Measurements from ENCODE around the gene DGKQ.
"Not testable (repeated sequence)": the region's sequence is repeated elsewhere in the genome, so short reads cannot be mapped to it uniquely, and the experiment has no call there.

DGKQ gene

DNA sequence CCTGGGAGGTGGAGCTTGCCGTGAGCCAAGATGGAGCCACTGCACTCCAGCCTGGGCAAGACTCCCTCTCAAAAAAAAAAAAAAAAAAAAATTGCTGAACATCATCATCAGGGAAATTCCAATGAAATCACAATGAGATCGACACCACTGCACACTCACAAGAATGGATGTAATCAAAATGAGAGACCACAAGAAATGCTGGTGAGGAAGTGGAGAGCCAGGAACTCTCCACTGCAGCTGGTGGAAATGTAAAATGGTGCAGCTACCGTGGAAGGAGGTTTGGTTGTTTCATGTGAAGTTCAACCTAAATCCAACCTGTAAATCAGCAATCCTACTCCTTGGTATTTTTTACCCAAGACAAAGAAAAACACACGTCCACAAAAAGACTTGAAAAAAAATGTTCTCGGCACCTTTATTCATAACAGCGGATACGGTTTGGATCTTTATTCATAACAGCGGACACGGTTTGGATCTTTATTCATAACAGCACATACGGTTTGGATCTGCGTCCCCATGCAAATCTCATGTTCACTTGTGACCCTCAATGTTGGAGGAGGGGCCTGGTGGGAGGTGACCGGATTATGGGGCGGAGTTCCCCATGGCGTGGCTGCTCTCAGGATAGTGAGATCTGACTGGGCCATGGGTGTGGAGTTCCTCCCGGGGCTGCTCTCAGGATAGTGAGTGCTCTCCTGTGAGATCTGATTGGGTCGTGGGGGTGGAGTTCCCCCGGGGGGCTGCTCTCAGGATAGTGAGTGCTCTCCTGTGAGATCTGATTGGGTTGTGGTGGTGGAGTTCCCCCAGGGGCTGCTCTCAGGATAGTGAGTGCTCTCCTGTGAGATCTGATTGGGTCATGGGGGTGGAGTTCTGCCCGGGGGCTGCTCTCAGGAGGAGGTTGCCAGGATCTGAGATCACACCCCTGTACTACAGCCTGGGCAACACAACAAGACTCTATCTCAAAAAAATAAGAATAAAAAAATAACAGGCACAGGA is 49.0 kb downstream of the DGKQ start:
- TF ChIP-seq, protein P1, sequence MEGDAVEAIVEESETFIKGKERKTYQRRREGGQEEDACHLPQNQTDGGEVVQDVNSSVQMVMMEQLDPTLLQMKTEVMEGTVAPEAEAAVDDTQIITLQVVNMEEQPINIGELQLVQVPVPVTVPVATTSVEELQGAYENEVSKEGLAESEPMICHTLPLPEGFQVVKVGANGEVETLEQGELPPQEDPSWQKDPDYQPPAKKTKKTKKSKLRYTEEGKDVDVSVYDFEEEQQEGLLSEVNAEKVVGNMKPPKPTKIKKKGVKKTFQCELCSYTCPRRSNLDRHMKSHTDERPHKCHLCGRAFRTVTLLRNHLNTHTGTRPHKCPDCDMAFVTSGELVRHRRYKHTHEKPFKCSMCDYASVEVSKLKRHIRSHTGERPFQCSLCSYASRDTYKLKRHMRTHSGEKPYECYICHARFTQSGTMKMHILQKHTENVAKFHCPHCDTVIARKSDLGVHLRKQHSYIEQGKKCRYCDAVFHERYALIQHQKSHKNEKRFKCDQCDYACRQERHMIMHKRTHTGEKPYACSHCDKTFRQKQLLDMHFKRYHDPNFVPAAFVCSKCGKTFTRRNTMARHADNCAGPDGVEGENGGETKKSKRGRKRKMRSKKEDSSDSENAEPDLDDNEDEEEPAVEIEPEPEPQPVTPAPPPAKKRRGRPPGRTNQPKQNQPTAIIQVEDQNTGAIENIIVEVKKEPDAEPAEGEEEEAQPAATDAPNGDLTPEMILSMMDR (IDR thresholded peaks at IDR 0.05; ENCODE audit: insufficient read depth, low read depth, low read length, missing control alignments) = no peak
- peak; percentile 85 for DNase-seq (ENCODE audit: low read depth)
- no peak overlapping the region for H3K4me3 ChIP-seq (ENCODE audit: low read depth, low read length)

DNA sequence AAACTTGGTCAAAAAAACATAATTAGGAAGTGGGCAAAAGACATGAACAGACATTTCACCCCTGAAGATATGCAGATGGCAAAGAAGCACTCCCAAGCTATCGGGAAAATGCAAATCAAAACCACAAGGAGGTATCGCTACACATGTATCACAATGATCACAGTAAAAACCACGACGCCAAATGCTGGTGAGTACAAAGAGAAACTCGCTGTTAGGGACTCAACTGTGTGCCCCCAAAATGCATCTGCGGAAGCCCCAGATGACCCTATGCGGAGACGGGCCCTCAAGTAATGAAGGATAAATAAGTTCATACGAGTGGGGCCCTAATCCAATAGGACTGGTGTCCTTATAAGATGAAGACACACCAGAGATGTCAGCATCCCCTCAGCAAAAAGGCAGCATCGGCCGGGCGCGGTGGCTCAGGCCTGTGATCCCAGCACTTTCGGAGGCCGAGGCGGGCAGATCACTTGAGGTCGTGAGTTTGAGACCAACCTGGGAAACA is 51.5 kb downstream of the DGKQ start:
- peak overlapping the region; percentile 39 for H3K4me3 ChIP-seq (ENCODE audit: low read depth, low read length)
- DNase-seq (ENCODE audit: low read depth) = peak; percentile 93
- TF ChIP-seq, protein P1 (IDR thresholded peaks at IDR 0.05; ENCODE audit: insufficient read depth, low read depth, low read length, missing control alignments) = no peak

DNA sequence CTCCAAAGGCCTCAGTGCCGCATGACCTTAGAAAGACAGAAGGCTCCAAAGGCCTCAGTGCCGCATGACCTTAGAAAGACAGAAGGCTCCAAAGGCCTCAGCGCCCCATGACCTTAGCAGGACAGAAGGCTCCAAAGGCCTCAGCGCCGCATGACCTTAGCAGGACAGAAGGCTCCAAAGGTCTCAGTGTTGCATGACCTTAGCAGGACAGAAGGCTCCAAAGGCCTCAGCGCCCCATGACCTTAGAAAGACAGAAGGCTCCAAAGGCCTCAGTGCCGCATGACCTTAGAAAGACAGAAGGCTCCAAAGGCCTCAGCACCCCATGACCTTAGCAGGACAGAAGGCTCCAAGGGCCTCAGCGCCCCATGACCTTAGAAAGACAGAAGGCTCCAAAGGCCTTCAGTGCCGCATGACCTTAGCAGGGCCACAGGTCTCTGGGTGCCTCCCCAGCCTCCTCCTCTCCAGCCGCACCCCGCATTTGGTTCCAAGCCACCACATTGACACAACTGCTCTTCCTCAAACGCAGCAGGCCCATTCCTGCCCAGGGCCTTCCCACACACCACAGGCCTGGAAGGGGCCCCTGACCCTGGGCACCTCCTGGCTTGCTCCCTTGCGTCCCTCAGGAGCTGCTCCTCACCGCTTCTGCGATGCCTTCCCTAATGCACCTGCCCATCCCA is 54.2 kb downstream of the DGKQ start:
- DNase-seq (ENCODE audit: low read depth); H3K4me3 ChIP-seq (ENCODE audit: low read depth, low read length): not testable (repeated sequence)

DNA sequence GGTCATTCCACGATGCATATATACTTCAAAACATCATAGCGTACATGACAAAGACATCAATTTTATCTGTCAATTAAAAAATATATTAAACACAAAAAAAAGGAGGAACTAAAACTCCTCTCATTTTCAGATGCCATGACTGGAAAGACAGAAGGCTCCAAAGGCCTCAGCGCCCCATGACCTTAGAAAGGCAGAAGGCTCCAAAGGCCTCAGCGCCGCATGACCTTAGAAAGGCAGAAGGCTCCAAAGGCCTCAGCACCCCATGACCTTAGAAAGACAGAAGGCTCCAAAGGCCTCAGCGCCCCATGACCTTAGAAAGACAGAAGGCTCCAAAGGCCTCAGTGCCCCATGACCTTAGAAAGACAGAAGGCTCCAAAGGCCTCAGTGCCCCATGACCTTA is 54.8 kb downstream of the DGKQ start:
- not testable (repeated sequence) for DNase-seq (ENCODE audit: low read depth); H3K4me3 ChIP-seq (ENCODE audit: low read depth, low read length)

DNA sequence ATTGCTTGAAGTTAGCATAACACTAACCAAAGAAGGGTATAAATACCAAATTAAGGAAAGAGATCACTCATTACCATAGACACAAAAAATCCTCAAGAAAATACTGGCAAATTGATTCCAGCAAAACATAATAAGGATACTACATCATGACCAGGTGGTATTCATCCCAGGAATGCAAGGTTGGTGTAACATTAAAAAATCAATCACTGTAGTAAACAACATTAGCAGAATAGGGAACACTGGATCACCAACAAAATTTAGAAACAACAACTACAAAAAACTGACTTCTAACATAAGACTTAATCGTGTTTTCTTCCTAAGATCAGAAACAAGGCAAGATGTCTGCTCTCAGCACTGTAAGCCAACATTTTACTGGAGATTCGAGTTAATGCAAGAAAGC is 55.4 kb downstream of the DGKQ start:
- no peak overlapping the region for H3K4me3 ChIP-seq (ENCODE audit: low read depth, low read length)
- no peak for DNase-seq (ENCODE audit: low read depth)
- TF ChIP-seq, protein P1 (IDR thresholded peaks at IDR 0.05; ENCODE audit: insufficient read depth, low read depth, low read length, missing control alignments) = no peak

DNA sequence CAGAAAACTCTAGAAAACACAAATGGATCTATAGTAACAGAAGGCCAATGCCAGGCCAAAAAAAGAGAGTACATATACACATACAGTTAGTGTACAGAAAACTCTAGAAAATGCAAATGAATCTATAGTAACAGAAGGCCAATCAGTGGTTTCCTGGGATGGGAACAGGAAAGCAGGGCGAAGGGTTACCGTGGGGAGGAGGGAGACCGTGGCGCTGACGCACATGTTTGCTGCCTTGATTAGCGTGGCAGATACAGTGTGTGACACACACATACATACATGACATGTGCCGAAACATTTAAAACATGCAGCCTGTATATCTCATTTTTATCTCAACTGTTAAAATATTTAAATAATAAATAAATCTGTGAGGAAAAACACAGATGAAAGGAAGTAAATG is 55.9 kb downstream of the DGKQ start:
- no peak for DNase-seq (ENCODE audit: low read depth)
- H3K4me3 ChIP-seq (ENCODE audit: low read depth, low read length) = no peak overlapping the region
- TF ChIP-seq, protein P1 (IDR thresholded peaks at IDR 0.05; ENCODE audit: insufficient read depth, low read depth, low read length, missing control alignments) = no peak

DNA sequence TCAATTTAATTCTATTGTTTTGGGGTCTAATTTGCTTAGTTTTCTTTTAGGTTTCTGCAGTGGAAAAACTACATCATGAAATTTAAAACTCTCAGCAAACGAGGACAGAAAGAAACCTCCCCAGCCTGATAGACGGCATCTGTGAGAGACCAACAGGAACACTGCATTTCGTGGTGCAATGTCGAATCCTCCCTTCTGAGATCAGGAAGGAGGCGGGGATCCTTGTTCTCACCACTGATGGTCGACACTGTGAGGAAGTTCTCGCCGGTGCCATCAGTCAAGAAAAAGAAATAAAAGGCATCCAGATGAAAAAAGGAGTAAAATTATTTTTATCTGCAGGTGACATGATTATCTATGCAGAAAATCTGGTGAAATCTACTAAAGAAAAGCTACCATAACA is 57.8 kb downstream of the DGKQ start:
- no peak overlapping the region for H3K4me3 ChIP-seq (ENCODE audit: low read depth, low read length)
- TF ChIP-seq, protein P1 (IDR thresholded peaks at IDR 0.05; ENCODE audit: insufficient read depth, low read depth, low read length, missing control alignments) = no peak
- no peak for DNase-seq (ENCODE audit: low read depth)
